ENCODE results near the gene EPOP.

- no peak for TF ChIP-seq CTCF (IDR thresholded peaks at IDR 0.05)
- TF ChIP-seq POLR2A (IDR thresholded peaks at IDR 0.05) = no peak
Measured at GRCh38 chr17:38705803-38706504, 31.2 kb upstream of the EPOP start.
